HepG2 (cell line): ENCODE measurements around the gene PLLP. TPM values are rescaled to one million over a fixed set of nuclear protein-coding genes. Genes with fewer than 3 reads are reported as not detected.

Experiments used
- ARNT2 ChIP-seq: sonication (generic); formaldehyde crosslinking; IDR thresholded peaks from 2 replicates; pipeline ENCODE4 v1.8.0; 2022; ENCODE audit warnings: mild to moderate bottlenecking, low read depth, missing genetic modification reagents, moderate library complexity
- ATF4 ChIP-seq, 2 experiments: fragments of 450-650 bp in 1 of 2; sonication (generic) in 1 of 2; formaldehyde crosslinking; IDR thresholded peaks; 2 replicates each; pipeline versions ENCODE4 v1.5.0 to v1.8.0; 2020 to 2022; ENCODE audit warnings: mild to moderate bottlenecking in 1 of 2, missing genetic modification reagents in 1 of 2
- CHD2 ChIP-seq: IDR thresholded peaks from 2 replicates; pipeline ENCODE4 v1.6.1; 2011; ENCODE audit warnings: low read depth, low read length, improper control_type of control experiment
- MAZ ChIP-seq, 2 experiments: sonication (generic) in 1 of 2; formaldehyde crosslinking in 1 of 2; IDR thresholded peaks; 2 replicates each; pipeline versions ENCODE4 v1.5.0 to v1.6.1; 2012 to 2020; ENCODE audit warnings: low read depth in 2 of 2, mild to moderate bottlenecking in 2 of 2, borderline replicate concordance in 1 of 2, improper control_type of control experiment in 1 of 2, low read length in 1 of 2, missing genetic modification reagents in 1 of 2, moderate library complexity in 1 of 2
- MBD4 ChIP-seq: IDR thresholded peaks from 2 replicates; pipeline ENCODE4 v1.6.1; 2012; ENCODE audit warnings: low read length, inconsistent platforms, borderline replicate concordance
- MZF1 ChIP-seq: sonication (generic); formaldehyde crosslinking; IDR thresholded peaks from 2 replicates; pipeline ENCODE4 v1.8.1; 2023; ENCODE audit warnings: mild to moderate bottlenecking, missing genetic modification reagents, borderline replicate concordance
- RAD21 ChIP-seq: fragments of 450-650 bp; formaldehyde crosslinking; IDR thresholded peaks from 2 replicates; pipeline ENCODE4 v1.5.0; 2020; ENCODE audit warnings: mild to moderate bottlenecking
- RXRB ChIP-seq: IDR thresholded peaks from 2 replicates; pipeline ENCODE4 v1.6.1; 2016; ENCODE audit warnings: borderline replicate concordance, missing genetic modification reagents, missing compliant biosample characterization
- SRSF4 ChIP-seq: fragments of 200-400 bp; formaldehyde crosslinking; IDR thresholded peaks from one replicate; pipeline ENCODE4 v1.6.1; 2018; ENCODE audit warnings: mild to moderate bottlenecking, low read depth, low read length, moderate library complexity; ENCODE audit not compliant: poor library complexity, severe bottlenecking
- ZBTB2 ChIP-seq: sonication (generic); formaldehyde crosslinking; IDR thresholded peaks from 2 replicates; pipeline ENCODE4 v1.8.0; 2022; ENCODE audit warnings: low read depth, missing genetic modification reagents
- ZMYM3 ChIP-seq: sonication (generic); formaldehyde crosslinking; IDR thresholded peaks from 2 replicates; pipeline ENCODE4 v1.5.1; 2020; ENCODE audit warnings: mild to moderate bottlenecking, missing genetic modification reagents
- ZNF615 ChIP-seq: sonication (generic); formaldehyde crosslinking; IDR thresholded peaks from 2 replicates; pipeline ENCODE4 v1.5.0; 2020; ENCODE audit warnings: mild to moderate bottlenecking, missing genetic modification reagents, borderline replicate concordance
- ZNF629 ChIP-seq: sonication (generic); formaldehyde crosslinking; conservative IDR thresholded peaks from 2 replicates; pipeline ENCODE4 v1.5.0; 2020; ENCODE audit warnings: missing genetic modification reagents
- ZNF781 ChIP-seq: sonication (generic); formaldehyde crosslinking; IDR thresholded peaks from 2 replicates; pipeline ENCODE4 v1.5.1; 2020; ENCODE audit warnings: borderline replicate concordance, mild to moderate bottlenecking, missing genetic modification reagents; ENCODE audit errors: not compliant biosample characterization
- polyA plus RNA-seq, 8 experiments: library from polyadenylated mRNA; depleted of rRNA in 3 of 8; stranded (reverse) in 7 of 8; unstranded in 1 of 8; fragments of >200 nt; fragmentation: Illumina TruSeq in 4 of 8; extraction: Trizol in 4 of 8; gene quantifications; 2 replicates each; pipeline versions ENCODE4 v1.2.1 to v1.2.3, GENCODE V29; 2011 to 2016; ENCODE audit warnings: low read depth in 4 of 8, missing spikeins in 1 of 8, mixed read lengths in 1 of 8; ENCODE audit not compliant: insufficient read depth in 1 of 8
- total RNA-seq, 5 experiments: library from RNA; depleted of rRNA; stranded (reverse); fragments of >200 nt; fragmentation: Illumina TruSeq; extraction: Trizol; gene quantifications; 2 replicates each; pipeline ENCODE4 v1.2.3, GENCODE V29; 2016; ENCODE audit warnings: low read depth in 1 of 5

The PLLP gene
- total and polyA plus RNA-seq, 2 of the 13 experiments (the other 11 are each of a cell fraction or from before 2014, with no cell fraction given) = 60.6 to 127 TPM

- TF ChIP-seq ZBTB2 (no peak), ZNF781 (CRISPR knock-in tag) (no peak), ARNT2 (no peak), ZNF615 (no peak), SRSF4 (no peak), RAD21 (CRISPR knock-in tag) (no peak), RXRB (CRISPR knock-in tag) (no peak), CHD2 (no peak), MAZ (IDR thresholded peaks at IDR 0.05; ENCODE audit: borderline replicate concordance, low read depth, low read length) (no peak), MAZ (CRISPR knock-in tag; IDR thresholded peaks at IDR 0.05; ENCODE audit: low read depth) (peak; percentile 5; the same call in 1 of the 2 replicates), MZF1 (CRISPR knock-in tag) (no peak), MBD4 (peak; percentile 8; the same call in 1 of the 2 replicates), ATF4 (CRISPR knock-in tag; IDR thresholded peaks at IDR 0.05) (peak in 1 of 2 experiments; percentile 16; a peak in 1 of 4 replicates), ZNF629 (CRISPR knock-in tag) (0 out of 2 replicates have a peak, but pooled peaks have one; percentile 34), ZMYM3 (CRISPR knock-in tag) (peak; percentile 81)
These were observed 14.7 kb upstream of the PLLP start (continued) for GRCh38 chr16:57299009-57299718.
